Right lobe of liver (tissue), 4 donors: ENCODE measurements around the gene TAB3.

ENCODE experiments used
- CTCF ChIP-seq, 4 donors: fragments of 200-600 bp in 3 of 4; fragments of 450-650 bp in 1 of 4; IDR thresholded peaks; one replicate each; pipeline versions ENCODE4 v1.5.1 to v1.8.0; 2016 to 2022; ENCODE audit warnings: antibody characterized with exemption in 4 of 4, mild to moderate bottlenecking in 2 of 4
- POLR2A ChIP-seq: fragments of 450-650 bp; IDR thresholded peaks from one replicate; pipeline ENCODE4 v1.6.1; 2017; ENCODE audit warnings: antibody characterized with exemption, mild to moderate bottlenecking
- donor health status: DM: no; HTN: no; CAD: no.
- donor health status: DM: no; HTN: no; CAD: no.
- donor health status: DM: no; HTN: yes; CAD: no.

GRCh38 chrX:30900227-30900626, 11.2 kb upstream of the TAB3 start:
- TF ChIP-seq CTCF (IDR thresholded peaks at IDR 0.05) = no peak
- TF ChIP-seq POLR2A = no peak
